IMR-90 (cell line): ENCODE data around the gene LGI4. TPM values are rescaled to one million over a fixed set of nuclear protein-coding genes. Genes with fewer than 3 reads are reported as not detected.

ENCODE experiments used
- ATAC-seq: fragments of 200-7000 bp; cut with Tn5 transposase; 2 replicates; pipeline ENCODE4 v1.9.1; 2020; ENCODE audit warnings: low read depth, mild to moderate bottlenecking, moderate library complexity
- BruUV-seq: library from RNA; stranded (reverse); fragments of 400-500 nt; replicated peaks from 2 replicates; lab custom pipeline; 2021; lab: Mats Ljungman, UMichigan
- CTCF ChIA-PET: fragments of 300-600 bp; formaldehyde crosslinking; extraction: SDS; loops from one replicate; lab custom pipeline; 2021; ENCODE audit warnings: antibody characterized with exemption; lab: Yijun Ruan, JAX
- POLR2A ChIA-PET: fragments of 300-600 bp; sonication (Branson Sonifier 250); formaldehyde crosslinking; loops from one replicate; lab custom pipeline; 2022; ENCODE audit warnings: antibody characterized with exemption; ENCODE audit not compliant: unreplicated experiment; lab: Charles Lee
- DNase-seq: peaks from one replicate; pipeline ENCODE4 v3.0.0; 2013
- H2AFZ ChIP-seq: replicated peaks from 2 replicates; pipeline ENCODE3; 2013; ENCODE audit warnings: low read length, mild to moderate bottlenecking; ENCODE audit not compliant: poor library complexity
- H2AK5ac ChIP-seq: 2 replicates; pipeline ENCODE4 v1.6.1; 2013; ENCODE audit warnings: low read depth, low read length, inconsistent platforms
- H2AK9ac ChIP-seq: replicated peaks from 2 replicates; pipeline ENCODE3; 2013; ENCODE audit warnings: mild to moderate bottlenecking, low read depth, low read length, moderate library complexity; ENCODE audit not compliant: poor library complexity
- H2BK120ac ChIP-seq: 2 replicates; pipeline ENCODE4 v1.6.1; 2013; ENCODE audit warnings: low read depth, low read length, inconsistent platforms
- H2BK15ac ChIP-seq: 3 replicates; pipeline ENCODE4 v1.6.1; 2013; ENCODE audit warnings: low read depth, low read length, inconsistent platforms
- H2BK20ac ChIP-seq: 2 replicates; pipeline ENCODE4 v1.6.1; 2013; ENCODE audit warnings: low read depth, mild to moderate bottlenecking, inconsistent platforms, low read length, moderate library complexity
- H2BK5ac ChIP-seq: 2 replicates; pipeline ENCODE4 v1.6.1; 2013; ENCODE audit warnings: mild to moderate bottlenecking, low read depth, low read length, inconsistent platforms; ENCODE audit not compliant: poor library complexity, severe bottlenecking
- H3K14ac ChIP-seq: replicated peaks from 2 replicates; pipeline ENCODE4 v1.6.1; 2013; ENCODE audit warnings: low read depth, low read length, inconsistent platforms
- H3K18ac ChIP-seq: 2 replicates; pipeline ENCODE4 v1.6.1; 2013; ENCODE audit warnings: low read depth, low read length, control low read depth
- H3K23ac ChIP-seq: 2 replicates; pipeline ENCODE4 v1.6.1; 2013; ENCODE audit warnings: low read depth, low read length, inconsistent platforms
- H3K27ac ChIP-seq: 2 replicates; pipeline ENCODE4 v1.5.1; 2013; ENCODE audit warnings: mild to moderate bottlenecking, control low read depth, low read length; ENCODE audit not compliant: insufficient read depth
- H3K27me3 ChIP-seq: 2 replicates; pipeline ENCODE4 v1.6.1; 2013; ENCODE audit warnings: low read length; ENCODE audit not compliant: control insufficient read depth, insufficient read depth
- H3K36me3 ChIP-seq: 2 replicates; pipeline ENCODE4 v1.6.1; 2013; ENCODE audit warnings: low read length, mixed read lengths; ENCODE audit not compliant: control insufficient read depth, insufficient read depth
- H3K4ac ChIP-seq: 2 replicates; pipeline ENCODE4 v1.6.1; 2013; ENCODE audit warnings: low read depth, low read length, inconsistent platforms
- H3K4me1 ChIP-seq: 2 replicates; pipeline ENCODE4 v1.6.1; 2013; ENCODE audit warnings: low read length, mixed read lengths; ENCODE audit not compliant: control insufficient read depth, insufficient read depth
- H3K4me2 ChIP-seq: 2 replicates; pipeline ENCODE4 v1.6.1; 2013; ENCODE audit warnings: low read depth, mild to moderate bottlenecking, control low read depth, low read length, moderate library complexity
- H3K4me3 ChIP-seq: 2 replicates; pipeline ENCODE4 v1.5.1; 2013; ENCODE audit warnings: low read depth, mild to moderate bottlenecking, control low read depth, low read length, moderate library complexity; ENCODE audit not compliant: insufficient read depth
- H3K56ac ChIP-seq: 2 replicates; pipeline ENCODE4 v1.6.1; 2013; ENCODE audit warnings: low read length, inconsistent platforms; ENCODE audit not compliant: insufficient read depth; ENCODE audit errors: extremely low read depth
- H3K79me1 ChIP-seq, 2 experiments: 2 replicates each; pipeline ENCODE4 v1.6.1; 2013; ENCODE audit warnings: low read length in 2 of 2, inconsistent platforms in 1 of 2, low read depth in 1 of 2
- H3K9ac ChIP-seq: 2 replicates; pipeline ENCODE4 v1.6.1; 2013; ENCODE audit warnings: low read depth, low read length, control low read depth
- H3K9me1 ChIP-seq: 2 replicates; pipeline ENCODE4 v1.6.1; 2013; ENCODE audit warnings: low read length, inconsistent platforms; ENCODE audit not compliant: insufficient read depth
- H3K9me3 ChIP-seq: 2 replicates; pipeline ENCODE4 v1.6.1; 2013; ENCODE audit warnings: low read length; ENCODE audit not compliant: control insufficient read depth, insufficient read depth
- H4K20me1 ChIP-seq: 2 replicates; pipeline ENCODE4 v1.6.1; 2013; ENCODE audit warnings: low read length, inconsistent platforms; ENCODE audit not compliant: insufficient read depth
- H4K5ac ChIP-seq: 2 replicates; pipeline ENCODE4 v1.6.1; 2013; ENCODE audit warnings: mild to moderate bottlenecking, low read depth, low read length, control low read depth
- H4K8ac ChIP-seq, 2 experiments: 2 replicates each; pipeline ENCODE4 v1.6.1; 2013; ENCODE audit warnings: low read depth in 2 of 2, low read length in 2 of 2, control low read depth in 1 of 2, inconsistent platforms in 1 of 2
- H4K91ac ChIP-seq: 2 replicates; pipeline ENCODE4 v1.6.1; 2013; ENCODE audit warnings: low read depth, low read length, inconsistent platforms; ENCODE audit not compliant: insufficient read depth
- BHLHE40 ChIP-seq: fragments of 150-350 bp; IDR thresholded peaks from 2 replicates; pipeline ENCODE4 v1.6.1; 2016; ENCODE audit warnings: mild to moderate bottlenecking, low read depth, low read length
- CEBPB ChIP-seq: IDR thresholded peaks from 2 replicates; pipeline ENCODE4 v1.6.1; 2012; ENCODE audit warnings: low read depth, low read length, improper control_type of control experiment
- CHD1 ChIP-seq: IDR thresholded peaks from 2 replicates; pipeline ENCODE4 v1.6.1; 2012; ENCODE audit warnings: low read depth, low read length, improper control_type of control experiment
- CTCF ChIP-seq: conservative IDR thresholded peaks from 2 replicates; pipeline ENCODE4 v1.5.1; 2012; ENCODE audit warnings: mild to moderate bottlenecking, low read depth, low read length, improper control_type of control experiment
- ELK1 ChIP-seq: fragments of 150-350 bp; IDR thresholded peaks from 2 replicates; pipeline ENCODE4 v1.6.1; 2016; ENCODE audit warnings: low read depth, mild to moderate bottlenecking, low read length, moderate library complexity, borderline replicate concordance
- FOS ChIP-seq: fragments of 150-350 bp; IDR thresholded peaks from 2 replicates; pipeline ENCODE4 v1.6.1; 2016; ENCODE audit warnings: low read depth, low read length
- MAFK ChIP-seq: IDR thresholded peaks from 2 replicates; pipeline ENCODE4 v1.6.1; 2012; ENCODE audit warnings: low read depth, low read length, improper control_type of control experiment
- MAZ ChIP-seq: IDR thresholded peaks from 2 replicates; pipeline ENCODE4 v1.6.1; 2012; ENCODE audit warnings: low read depth, mild to moderate bottlenecking, low read length, improper control_type of control experiment, moderate library complexity, borderline replicate concordance
- MXI1 ChIP-seq: IDR thresholded peaks from 2 replicates; pipeline ENCODE4 v1.6.1; 2012; ENCODE audit warnings: low read depth, mild to moderate bottlenecking, low read length, moderate library complexity, borderline replicate concordance
- NFE2L2 ChIP-seq: fragments of 150-350 bp; IDR thresholded peaks from 2 replicates; pipeline ENCODE4 v1.6.1; 2016; ENCODE audit warnings: low read depth, mild to moderate bottlenecking, low read length
- POLR2A ChIP-seq: IDR thresholded peaks from 2 replicates; pipeline ENCODE4 v1.6.1; 2012; ENCODE audit warnings: mild to moderate bottlenecking, low read depth, low read length
- RAD21 ChIP-seq: IDR thresholded peaks from 2 replicates; pipeline ENCODE4 v1.6.1; 2012; ENCODE audit warnings: low read length, improper control_type of control experiment
- RCOR1 ChIP-seq: IDR thresholded peaks from 2 replicates; pipeline ENCODE4 v1.6.1; 2012; ENCODE audit warnings: mild to moderate bottlenecking, low read length, improper control_type of control experiment; ENCODE audit not compliant: insufficient replicate concordance
- RFX5 ChIP-seq: IDR thresholded peaks from 2 replicates; pipeline ENCODE4 v1.8.0; 2012; ENCODE audit warnings: low read depth, mild to moderate bottlenecking, low read length, moderate library complexity
- SMC3 ChIP-seq: fragments of 150-350 bp; IDR thresholded peaks from 2 replicates; pipeline ENCODE4 v1.6.1; 2016; ENCODE audit warnings: low read depth, mild to moderate bottlenecking, antibody characterized with exemption, low read length, moderate library complexity
- USF2 ChIP-seq: fragments of 150-350 bp; IDR thresholded peaks from 2 replicates; pipeline ENCODE4 v1.6.1; 2017; ENCODE audit warnings: mild to moderate bottlenecking, antibody characterized with exemption, low read length, low read depth
- WGBS, 2 experiments: methylation state at CpG; one replicate each; pipeline versions ENCODE4 v1.1.5 to v1.1.7; 2013; ENCODE audit warnings: missing lambda C conversion rate in 2 of 2; ENCODE audit not compliant: insufficient read length in 1 of 2; ENCODE audit errors: extremely low coverage in 2 of 2; 5-methylcytosine and 5-hydroxymethylcytosine counted together
- dilution Hi-C: fragments of 300-500 bp; cut with HindIII; formaldehyde crosslinking; loops from one replicate; pipeline ENCODE4 v1.14.3; 2018; ENCODE audit warnings: low sequenced_read_pairs; ENCODE audit not compliant: unreplicated experiment
- in situ Hi-C: fragments of 300-500 bp; cut with MboI; formaldehyde crosslinking; loops from 3 replicates; pipeline ENCODE4 v1.14.3; 2019; ENCODE audit warnings: low sequenced_read_pairs, inconsistent platforms, mixed read lengths
- intact Hi-C: fragments of 100-400 bp; cut with micrococcal nuclease; formaldehyde crosslinking; loops from 2 replicates; pipeline ENCODE4 v1.10.0; 2022
- polyA plus RNA-seq, 3 experiments: library from polyadenylated mRNA; depleted of rRNA; stranded (reverse); fragments of >200 nt; gene quantifications; 2 replicates each; pipeline ENCODE4 v1.2.3, GENCODE V29; 2012; ENCODE audit warnings: low replicate concordance in 1 of 3
- total RNA-seq: library from RNA; depleted of rRNA; stranded (reverse); fragments of >200 nt; gene quantifications from 2 replicates; pipeline ENCODE4 v1.2.3, GENCODE V29; 2012

LGI4 gene
- total and polyA plus RNA-seq, 2 of the 4 experiments (the other 2 are of a cell fraction) = 0.10 TPM; not detected in 1

- Histone ChIP-seq H2AK5ac (no peak overlapping the region), H3K23ac (no peak overlapping the region), H2BK20ac (no peak overlapping the region), H4K8ac (no peak overlapping the region), H2BK15ac (no peak overlapping the region), H3K79me1 (no peaks in the 10 kb centered on the region), H4K91ac (no peak overlapping the region), H2BK5ac (no peak overlapping the region), H3K4ac (no peak overlapping the region), H4K5ac (no peak overlapping the region), H3K27me3 (peaks cover 20% of the 10 kb centered on the region), H3K4me3 (no peak overlapping the region), H3K27ac (no peak overlapping the region), H3K9me1 (no peaks in the 10 kb centered on the region), H2AK9ac (no peak overlapping the region), H3K14ac (no peak overlapping the region), H3K18ac (no peak overlapping the region), H3K4me1 (no peaks in the 10 kb centered on the region), H3K4me2 (no peak overlapping the region), H3K36me3 (no peaks in the 10 kb centered on the region), H3K56ac (no peak overlapping the region), H2BK120ac (no peak overlapping the region), H2AFZ (no peak overlapping the region), H3K9ac (no peak overlapping the region), H4K20me1 (no peaks in the 10 kb centered on the region), H3K9me3 (no peaks in the 10 kb centered on the region)
- ChIA-PET CTCF (no interaction called here), POLR2A (no interaction called here)
- dilution Hi-C loops (no loop called here), in situ Hi-C loops (no loop called here), intact Hi-C loops (no loop called here)
- no TSS peak for BruUV-seq
- ATAC-seq (no peak), DNase-seq (no peak)
- WGBS, 2 experiments = no CpG with 5 or more reads among the region's 13 CpGs
- TF ChIP-seq BHLHE40 = no peak
- TF ChIP-seq CEBPB = no peak
- TF ChIP-seq NFE2L2 = no peak
- no peak for TF ChIP-seq ELK1
- TF ChIP-seq RAD21 = no peak
- TF ChIP-seq MAZ = no peak
- TF ChIP-seq RCOR1 = no peak
- TF ChIP-seq POLR2A = no peak
- TF ChIP-seq FOS = no peak
- TF ChIP-seq CTCF = no peak
- TF ChIP-seq RFX5 = no peak
- no peak for TF ChIP-seq SMC3
- TF ChIP-seq CHD1 = no peak
- no peak for TF ChIP-seq MAFK
- TF ChIP-seq MXI1 = no peak
- no peak for TF ChIP-seq USF2
Measured at GRCh38 chr19:35118268-35119020, 16.4 kb downstream of the LGI4 start.
